Mesenteric fat pad (tissue), 1 donor: ENCODE measurements around the gene GBP1. TPM values are rescaled to one million over a fixed set of nuclear protein-coding genes. Genes with fewer than 3 reads are reported as not detected.
"Not testable (repeated sequence)": the region's sequence is repeated elsewhere in the genome, so short reads cannot be mapped to it uniquely, and the experiment has no call there.

Experiments
- DNase-seq: peaks from one replicate; pipeline ENCODE4 v3.0.0-alpha.2; 2020; ENCODE audit warnings: low spot score
- total RNA-seq: library from RNA; stranded (reverse); fragmentation: NEBNext Ultra II Directional; extraction: Animal tissue kit (Norgen Biotek cat#: 25700); gene quantifications from one replicate; pipeline ENCODE4 v1.2.1, GENCODE V29; 2021
- donor health status: DM: yes; HTN: yes; CAD: no.

The GBP1 gene
- total RNA-seq, 1 donor from 2014 or later = 21.5 TPM

DNA sequence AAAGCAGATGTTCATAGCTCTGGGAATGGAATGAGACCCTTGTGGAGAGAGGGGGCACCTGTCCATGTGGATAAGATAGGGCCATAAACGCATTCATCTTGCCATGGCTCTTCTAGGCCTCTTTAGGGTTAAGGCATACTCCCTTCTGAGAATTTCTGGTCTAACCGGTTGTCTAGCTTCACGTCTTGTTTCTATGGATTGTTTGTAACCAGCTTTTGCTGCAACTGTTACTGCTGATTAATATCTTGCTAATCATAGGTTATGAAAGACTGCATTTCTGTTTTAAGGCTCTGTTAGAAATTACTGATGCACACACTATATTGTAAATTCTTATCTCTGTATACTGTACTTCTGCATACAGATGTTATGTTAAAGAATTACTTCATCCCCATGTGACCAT lies 46.7 kb downstream of the GBP1 start:
- DNase-seq = not testable (repeated sequence)

DNA sequence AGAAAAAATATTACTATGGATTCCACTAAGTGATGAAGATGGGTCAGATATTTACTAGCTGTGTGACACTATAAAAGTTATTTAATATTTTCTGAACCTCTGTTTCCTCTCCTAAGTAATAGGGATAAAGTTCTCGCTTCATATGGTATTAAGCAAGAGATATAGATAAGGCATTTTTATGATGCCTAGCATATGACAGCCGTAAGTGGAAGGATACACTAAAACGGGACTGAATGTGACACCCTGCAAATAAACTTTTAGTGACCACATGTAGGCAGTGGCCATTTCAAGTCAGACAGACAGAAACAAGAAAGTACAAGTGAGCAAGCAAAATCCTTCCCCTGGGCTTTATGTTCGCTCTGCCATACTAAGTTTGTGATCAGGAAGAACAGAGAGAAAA lies 56.5 kb downstream of the GBP1 start:
- DNase-seq = no peak

DNA sequence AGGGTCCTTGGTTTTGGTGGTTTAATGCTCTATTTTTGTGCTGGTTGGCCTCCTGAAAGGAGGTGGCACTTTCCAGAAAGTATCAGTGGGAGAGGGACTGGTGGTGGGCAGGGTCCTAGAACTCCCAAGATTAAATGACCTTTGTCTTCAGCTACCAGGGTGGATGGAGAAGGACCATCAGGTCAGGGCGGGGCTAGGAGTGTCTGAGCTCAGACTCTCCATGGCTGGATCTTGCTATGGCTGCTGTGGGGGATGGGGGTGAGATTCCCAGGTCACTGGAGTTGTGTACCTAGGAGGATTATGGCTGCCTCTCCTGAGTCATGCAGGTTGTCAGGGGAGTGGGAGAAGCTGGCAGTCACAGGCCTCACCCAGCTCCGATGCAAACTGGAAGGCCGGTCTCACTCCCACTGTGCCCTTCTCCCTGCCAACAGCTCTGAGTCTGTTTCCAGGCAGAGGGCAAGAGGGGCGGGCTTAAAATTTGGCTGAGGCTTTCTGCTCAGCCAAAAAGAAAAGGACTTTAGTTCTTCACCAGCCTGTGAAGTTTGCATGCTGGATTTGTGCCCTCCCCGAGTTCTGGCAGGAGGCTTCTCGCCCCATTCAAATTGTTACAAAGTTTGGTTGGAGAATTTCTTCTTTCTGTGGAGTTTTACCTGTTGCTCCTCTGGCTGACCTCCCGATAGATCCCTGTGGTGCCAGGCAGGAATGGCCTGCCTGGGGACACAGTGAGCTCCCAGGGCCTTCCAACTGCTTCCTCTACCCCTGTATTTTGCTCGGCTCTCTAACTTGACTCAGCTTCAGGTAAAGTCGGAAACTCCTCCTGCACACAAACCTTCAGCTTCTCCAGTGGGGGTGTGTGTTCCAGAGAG lies 59.5 kb downstream of the GBP1 start:
- no peak for DNase-seq

Other genes starting within 250 kb of the GBP1 start
- 25.4 TPM for gene GTF2B, start 173.6 kb downstream of the GBP1 start, total RNA-seq
- 28.1 TPM for gene KYAT3, start 72.6 kb downstream of the GBP1 start, total RNA-seq
- 31.3 TPM for gene RBMXL1, start 72.6 kb downstream of the GBP1 start, total RNA-seq
- 10.3 TPM for gene GBP3, start 42.3 kb downstream of the GBP1 start, total RNA-seq
- gene GBP2, start 60.9 kb upstream of the GBP1 start, total RNA-seq = 45.9 TPM
- gene GBP7, start 110.8 kb upstream of the GBP1 start, total RNA-seq = not detected
- 9.7 TPM for gene GBP4, start 133.7 kb upstream of the GBP1 start, total RNA-seq
- gene GBP5, start 207.7 kb upstream of the GBP1 start, total RNA-seq = 2.1 TPM